ENCODE results near the gene CFAP53.

The CFAP53 gene

DNA sequence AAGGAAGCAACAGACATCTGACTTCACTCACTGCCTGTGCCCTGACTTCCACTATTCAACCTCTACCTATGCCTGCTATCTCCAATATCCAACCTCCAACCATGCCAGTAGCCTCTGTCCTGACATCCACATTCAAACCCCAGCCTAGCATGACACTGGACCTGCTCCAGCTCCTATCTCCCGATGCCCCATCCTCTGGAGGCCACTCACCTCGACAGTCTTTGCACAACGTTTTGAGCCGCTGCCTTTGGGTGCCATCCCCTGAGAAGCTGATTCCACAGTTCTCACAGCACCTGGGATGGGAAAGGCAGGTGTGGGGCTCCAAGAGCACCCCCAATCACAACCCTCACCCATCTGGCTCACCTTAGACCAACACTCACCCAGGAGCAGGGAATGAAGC lies 10.2 kb upstream of the CFAP53 start:
- in situ Hi-C loops (cut with HindIII; ENCODE audit: low sequenced_read_pairs) = no loop called here
- TF ChIP-seq, protein P1, sequence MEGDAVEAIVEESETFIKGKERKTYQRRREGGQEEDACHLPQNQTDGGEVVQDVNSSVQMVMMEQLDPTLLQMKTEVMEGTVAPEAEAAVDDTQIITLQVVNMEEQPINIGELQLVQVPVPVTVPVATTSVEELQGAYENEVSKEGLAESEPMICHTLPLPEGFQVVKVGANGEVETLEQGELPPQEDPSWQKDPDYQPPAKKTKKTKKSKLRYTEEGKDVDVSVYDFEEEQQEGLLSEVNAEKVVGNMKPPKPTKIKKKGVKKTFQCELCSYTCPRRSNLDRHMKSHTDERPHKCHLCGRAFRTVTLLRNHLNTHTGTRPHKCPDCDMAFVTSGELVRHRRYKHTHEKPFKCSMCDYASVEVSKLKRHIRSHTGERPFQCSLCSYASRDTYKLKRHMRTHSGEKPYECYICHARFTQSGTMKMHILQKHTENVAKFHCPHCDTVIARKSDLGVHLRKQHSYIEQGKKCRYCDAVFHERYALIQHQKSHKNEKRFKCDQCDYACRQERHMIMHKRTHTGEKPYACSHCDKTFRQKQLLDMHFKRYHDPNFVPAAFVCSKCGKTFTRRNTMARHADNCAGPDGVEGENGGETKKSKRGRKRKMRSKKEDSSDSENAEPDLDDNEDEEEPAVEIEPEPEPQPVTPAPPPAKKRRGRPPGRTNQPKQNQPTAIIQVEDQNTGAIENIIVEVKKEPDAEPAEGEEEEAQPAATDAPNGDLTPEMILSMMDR (IDR thresholded peaks at IDR 0.05; ENCODE audit: low read depth, low read length) = no peak
- no peak overlapping the region for H3K4me3 ChIP-seq (ENCODE audit: low read depth, low read length)
- DNase-seq (ENCODE audit: low read depth, low spot score) = no peak

GRCh38 chr18:50275503-50276036 lies 9.3 kb upstream of the CFAP53 start:
- in situ Hi-C loops (cut with HindIII; ENCODE audit: low sequenced_read_pairs) = no loop called here

DNA sequence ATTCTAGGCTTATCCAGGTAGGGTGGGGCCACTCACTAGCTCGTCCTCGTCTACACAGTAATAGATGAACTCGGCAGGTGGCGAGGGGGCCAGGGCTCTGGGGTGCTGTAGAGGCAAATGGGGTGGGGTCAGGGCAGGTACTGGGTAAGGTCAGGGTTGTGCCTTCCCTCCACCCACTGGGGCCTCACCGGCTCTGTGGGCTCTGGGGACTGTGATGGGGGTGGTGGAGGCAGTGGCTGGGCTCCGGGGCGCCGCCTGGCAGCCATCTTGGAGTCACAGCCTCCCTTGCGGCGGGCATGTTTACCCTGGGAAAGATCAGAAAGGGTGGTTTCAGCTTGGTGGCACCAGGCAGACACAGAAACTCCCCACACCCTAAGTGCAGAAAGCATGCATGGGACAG lies 8.6 kb upstream of the CFAP53 start:
- no peak for DNase-seq (ENCODE audit: low read depth, low spot score)
- TF ChIP-seq, protein P1 (IDR thresholded peaks at IDR 0.05; ENCODE audit: low read depth, low read length) = no peak
- H3K4me3 ChIP-seq (ENCODE audit: low read depth, low read length) = no peak overlapping the region
- in situ Hi-C loops (cut with HindIII; ENCODE audit: low sequenced_read_pairs) = no loop called here

More at GRCh38 chr18:50275503-50276036, 9.3 kb upstream of the CFAP53 start:
- TF ChIP-seq, protein P1 (IDR thresholded peaks at IDR 0.05; ENCODE audit: low read depth, low read length) = no peak
- no peak overlapping the region for H3K4me3 ChIP-seq (ENCODE audit: low read depth, low read length)
- DNase-seq (ENCODE audit: low read depth, low spot score) = no peak

GRCh38 chr18:50274044-50274442 lies 7.7 kb upstream of the CFAP53 start:
- TF ChIP-seq, protein P1 (IDR thresholded peaks at IDR 0.05; ENCODE audit: low read depth, low read length) = no peak

DNA sequence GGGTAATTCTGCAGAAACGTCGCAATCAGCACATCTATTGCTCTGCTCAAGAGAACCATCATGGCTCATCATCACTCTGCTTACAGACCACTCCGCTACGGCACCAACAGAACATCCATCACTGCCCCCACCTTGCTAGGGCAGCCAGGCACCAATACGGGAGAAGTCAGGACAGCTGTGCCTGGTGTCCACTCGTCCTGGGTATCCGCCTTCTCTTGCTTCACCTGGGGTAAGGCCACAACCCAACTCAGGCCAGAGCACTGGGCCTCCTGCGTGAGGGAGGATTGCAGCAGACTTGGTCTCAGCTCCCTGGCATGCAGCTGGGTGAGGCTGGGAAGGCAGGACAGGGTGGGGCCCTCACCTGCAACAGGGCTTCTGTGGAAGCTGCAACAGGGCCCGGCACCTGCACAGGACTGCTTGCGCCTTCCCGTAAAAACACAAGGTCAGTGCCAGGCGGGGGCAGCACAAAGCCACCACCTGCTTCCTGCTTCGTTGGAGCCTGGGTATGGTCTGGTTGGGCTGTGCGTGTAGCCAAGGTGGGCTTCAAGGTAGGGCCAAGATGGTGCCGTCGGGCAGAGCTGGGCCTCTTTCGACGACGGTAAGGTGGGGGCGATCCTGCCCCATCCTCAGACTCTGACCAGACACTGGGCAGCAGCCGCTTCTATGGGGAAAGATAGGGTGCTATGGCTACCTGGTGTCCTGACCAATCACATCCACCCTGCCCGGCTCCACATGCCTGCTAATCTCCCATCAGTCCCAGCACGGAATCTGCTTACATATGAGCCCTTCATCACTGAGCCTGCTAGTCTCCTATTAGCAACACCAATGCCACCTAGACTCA lies 7.1 kb upstream of the CFAP53 start:
- no peak for DNase-seq (ENCODE audit: low read depth, low spot score)
- TF ChIP-seq, protein P1 (IDR thresholded peaks at IDR 0.05; ENCODE audit: low read depth, low read length) = no peak
- H3K4me3 ChIP-seq (ENCODE audit: low read depth, low read length) = no peak overlapping the region
- in situ Hi-C loops (cut with HindIII; ENCODE audit: low sequenced_read_pairs) = no loop called here

More at GRCh38 chr18:50274044-50274442, 7.7 kb upstream of the CFAP53 start:
- in situ Hi-C loops (cut with HindIII; ENCODE audit: low sequenced_read_pairs) = no loop called here
- DNase-seq (ENCODE audit: low read depth, low spot score) = no peak
- no peak overlapping the region for H3K4me3 ChIP-seq (ENCODE audit: low read depth, low read length)

GRCh38 chr18:50272568-50272967 lies 6.3 kb upstream of the CFAP53 start:
- no peak overlapping the region for H3K4me3 ChIP-seq (ENCODE audit: low read depth, low read length)
- in situ Hi-C loops (cut with HindIII; ENCODE audit: low sequenced_read_pairs) = no loop called here
- no peak for DNase-seq (ENCODE audit: low read depth, low spot score)
- TF ChIP-seq, protein P1 (IDR thresholded peaks at IDR 0.05; ENCODE audit: low read depth, low read length) = no peak

Data from astrocyte of the spinal cord (primary cell).